Muscle of back (tissue), 11 donors: Measurements from ENCODE around the gene EIPR1. TPM values are rescaled to one million over a fixed set of nuclear protein-coding genes. Genes with fewer than 3 reads are reported as not detected.

Source experiments
- DNase-seq, 3 donors: peaks; one replicate each; pipeline versions ENCODE4 v3.0.0 to v3.0.0-alpha.2; 2013
- polyA plus RNA-seq, 10 donors: library from polyadenylated mRNA; unstranded; fragments of 120-200 nt; gene quantifications; one replicate each; pipeline ENCODE4 v1.2.1, GENCODE V29; 2013; ENCODE audit not compliant: insufficient read length in 10 of 10

EIPR1 gene
- polyA plus RNA-seq, 10 donors = 12.7 to 21.8 (median 17.3) TPM

- DNase-seq = no peak
These were observed 107.5 kb downstream of the EIPR1 start for GRCh38 chr2:3270095-3270478.

GRCh38 chr2:3269425-3270094 lies 108.1 kb downstream of the EIPR1 start:
- DNase-seq = no peak

- DNase-seq = no peak
These were observed 109.0 kb downstream of the EIPR1 start for GRCh38 chr2:3268705-3269029.

GRCh38 chr2:3267869-3268704 lies 109.5 kb downstream of the EIPR1 start:
- no peak for DNase-seq

GRCh38 chr2:3266925-3267867 lies 110.4 kb downstream of the EIPR1 start:
- no peak for DNase-seq

- no peak for DNase-seq
These were observed 111.4 kb downstream of the EIPR1 start for GRCh38 chr2:3265981-3266924.

GRCh38 chr2:3265471-3265870 lies 112.1 kb downstream of the EIPR1 start:
- DNase-seq = no peak

GRCh38 chr2:3264010-3264744 lies 113.4 kb downstream of the EIPR1 start:
- no peak for DNase-seq

GRCh38 chr2:3263487-3263886 lies 114.1 kb downstream of the EIPR1 start:
- DNase-seq = no peak

GRCh38 chr2:3262437-3263388 lies 114.9 kb downstream of the EIPR1 start:
- DNase-seq = no peak

GRCh38 chr2:3261511-3261910 lies 116.1 kb downstream of the EIPR1 start:
- DNase-seq = no peak

GRCh38 chr2:3260959-3261358 lies 116.7 kb downstream of the EIPR1 start:
- no peak for DNase-seq

- DNase-seq = no peak
These were observed 119.8 kb downstream of the EIPR1 start for GRCh38 chr2:3257826-3258225.

- no peak for DNase-seq
These were observed 120.5 kb downstream of the EIPR1 start for GRCh38 chr2:3257166-3257565.

- DNase-seq = no peak
These were observed 121.0 kb downstream of the EIPR1 start for GRCh38 chr2:3256605-3257004.

- DNase-seq = no peak
These were observed 121.5 kb downstream of the EIPR1 start for GRCh38 chr2:3256157-3256556.

- no peak for DNase-seq
These were observed 123.1 kb downstream of the EIPR1 start for GRCh38 chr2:3254442-3254941.

- no peak for DNase-seq
These were observed 123.6 kb downstream of the EIPR1 start for GRCh38 chr2:3253913-3254441.

- DNase-seq = peak in 2 of 3 donors; percentile 29 to 52
These were observed 125.7 kb downstream of the EIPR1 start for GRCh38 chr2:3251946-3252345.
